GM19035 (cell line): Measurements from ENCODE around the gene TNIK.

Experiments
- ATAC-seq: cut with Tn5 transposase; IDR thresholded peaks from one replicate; pipeline ENCODE4 v1.9.1; 2021; ENCODE audit not compliant: unreplicated experiment

Gene TNIK

GRCh38 chr3:171058873-171059603, 401.2 kb downstream of the TNIK start:
- ATAC-seq: no peak

- no peak for ATAC-seq
These were observed 402.1 kb downstream of the TNIK start for GRCh38 chr3:171058058-171058457.

GRCh38 chr3:171057072-171057471, 403.1 kb downstream of the TNIK start:
- no peak for ATAC-seq

- no peak for ATAC-seq
These were observed 403.7 kb downstream of the TNIK start for GRCh38 chr3:171056528-171056927.

GRCh38 chr3:171055336-171056178, 404.6 kb downstream of the TNIK start:
- ATAC-seq: no peak

GRCh38 chr3:171054921-171055320, 405.3 kb downstream of the TNIK start:
- ATAC-seq: no peak

GRCh38 chr3:171054231-171054630, 406.0 kb downstream of the TNIK start:
- ATAC-seq: no peak

- ATAC-seq: peak; percentile 91
These were observed 410.3 kb downstream of the TNIK start for GRCh38 chr3:171049861-171050444.

- no peak for ATAC-seq
These were observed 413.4 kb downstream of the TNIK start for GRCh38 chr3:171046760-171047159.

GRCh38 chr3:171044835-171045793, 415.1 kb downstream of the TNIK start:
- ATAC-seq: no peak

- no peak for ATAC-seq
These were observed 415.8 kb downstream of the TNIK start for GRCh38 chr3:171044384-171044783.

GRCh38 chr3:171039674-171040073, 420.5 kb downstream of the TNIK start:
- ATAC-seq: no peak

GRCh38 chr3:171038342-171038741, 421.9 kb downstream of the TNIK start:
- no peak for ATAC-seq

GRCh38 chr3:171028779-171029232, 431.4 kb downstream of the TNIK start:
- no peak for ATAC-seq

- ATAC-seq: no peak
These were observed 432.0 kb downstream of the TNIK start for GRCh38 chr3:171028025-171028778.

GRCh38 chr3:171026597-171027293, 433.5 kb downstream of the TNIK start, which contains the start of gene SLC2A2:
TSS of gene SLC2A2 (minus strand) at chr3:171026720. CDS start at chr3:171026670, 50 bp downstream.
- no peak for ATAC-seq

GRCh38 chr3:171023566-171023965, 436.6 kb downstream of the TNIK start:
- ATAC-seq: no peak

GRCh38 chr3:171021377-171021776, 438.8 kb downstream of the TNIK start:
- ATAC-seq: no peak
